ENCODE data around the gene PRKACG.
A peak's percentile ranks its signal among the peaks of the same experiment; 100 is the strongest.

Gene PRKACG

GRCh38 chr9:68979538-68980314, 34.2 kb downstream of the PRKACG start:
- peak; percentile 63 for DNase-seq

- DNase-seq = no peak
Observed at GRCh38 chr9:68978501-68978900, 35.4 kb downstream of the PRKACG start.

DNA sequence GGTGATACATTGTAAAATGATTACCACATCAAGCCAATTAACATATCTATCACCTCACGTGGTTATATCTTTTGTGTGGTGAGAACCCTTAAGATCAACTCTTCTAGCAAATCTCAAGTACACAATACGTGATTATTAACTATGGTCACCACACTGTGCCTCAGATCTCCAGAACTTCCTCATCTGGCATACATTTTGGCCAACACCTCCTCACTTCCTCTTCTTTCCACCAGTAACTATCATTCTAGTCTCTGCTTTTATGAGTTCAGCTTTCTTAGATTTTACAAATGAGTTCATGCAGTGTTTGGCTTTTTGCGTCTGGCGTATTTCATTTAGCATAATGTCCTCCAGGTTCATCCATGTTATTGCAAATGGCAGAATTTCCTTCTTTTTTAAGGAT, 35.8 kb downstream of the PRKACG start:
- DNase-seq = no peak

- no peak for DNase-seq
Observed at GRCh38 chr9:68975365-68976043, 38.4 kb downstream of the PRKACG start.

DNA sequence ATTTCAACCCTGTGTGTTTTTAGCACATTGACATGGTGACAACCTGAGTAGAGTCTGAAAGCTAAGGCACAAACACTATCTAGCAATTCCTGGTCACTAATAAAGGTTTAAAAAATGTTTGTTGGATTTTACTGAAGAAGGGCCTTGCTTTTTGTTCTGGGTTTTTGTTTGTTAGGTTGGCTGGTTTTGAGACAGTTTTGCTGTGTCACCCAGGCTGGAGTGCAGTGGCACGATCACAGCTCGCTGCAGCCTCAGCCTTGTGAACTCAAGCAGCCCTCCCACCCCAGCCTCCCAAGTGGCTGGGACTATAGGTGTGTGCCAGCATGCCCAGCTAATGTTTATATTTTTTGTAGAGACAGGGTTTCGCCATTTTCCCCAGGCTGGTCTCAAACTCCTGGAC, 39.0 kb downstream of the PRKACG start:
- no peak for DNase-seq

DNA sequence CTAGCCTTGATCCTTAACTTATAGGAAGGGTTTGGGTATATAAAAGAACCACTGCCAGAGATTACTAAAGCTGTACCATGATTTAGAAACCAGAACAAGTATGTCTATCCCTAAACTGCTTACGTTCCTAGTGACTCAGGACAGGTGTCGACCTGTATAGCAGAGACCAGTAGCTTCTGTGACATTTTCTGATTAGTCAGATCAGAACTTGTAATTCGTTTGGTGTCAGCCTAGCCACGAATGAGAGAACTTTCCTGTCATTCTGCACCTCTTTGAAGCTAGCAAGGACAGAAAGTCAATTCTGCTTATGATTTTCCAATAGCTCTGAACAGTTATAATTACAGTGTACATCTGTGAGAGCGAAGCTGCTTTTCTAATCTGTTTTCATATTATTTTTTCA, 39.5 kb downstream of the PRKACG start:
- DNase-seq = no peak

DNA sequence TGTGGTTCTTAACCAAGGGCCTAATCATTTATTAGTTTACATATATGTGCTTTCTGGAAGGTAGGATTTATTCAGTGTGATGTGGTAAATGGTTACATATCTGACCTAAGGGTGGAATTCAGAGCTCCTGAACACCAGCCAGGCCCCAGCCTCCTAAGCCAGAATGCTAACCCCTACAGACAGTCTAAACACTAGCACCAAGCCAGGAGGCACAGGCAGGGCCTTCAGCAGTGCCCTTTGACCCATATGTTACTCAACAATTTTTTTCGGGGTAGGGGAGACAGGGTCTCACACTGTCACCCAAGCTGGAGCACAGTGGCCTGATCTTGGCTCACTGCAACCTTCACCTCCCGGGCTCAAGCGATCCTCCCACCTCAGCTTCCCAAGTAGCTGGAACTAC, 40.3 kb downstream of the PRKACG start:
- DNase-seq = no peak

DNA sequence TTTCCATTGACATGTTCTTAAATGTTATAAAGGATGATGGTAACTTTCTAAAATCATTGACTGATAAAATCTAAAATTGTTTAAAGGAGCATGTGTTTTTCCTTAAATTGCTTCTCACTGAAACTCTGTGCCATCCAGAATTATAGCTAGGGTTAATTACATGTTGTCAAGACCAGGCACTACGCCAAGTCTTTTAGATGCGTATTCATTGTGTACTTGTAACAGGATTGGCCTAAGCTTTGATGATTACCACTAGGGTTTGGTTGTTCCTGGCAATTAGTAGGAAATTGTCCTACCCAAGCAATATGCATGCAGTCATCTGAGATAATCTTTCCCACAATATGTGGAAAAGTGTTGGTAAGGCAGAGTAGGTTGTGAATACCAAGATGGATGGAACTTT, 43.8 kb downstream of the PRKACG start:
- no peak for DNase-seq

- no peak for DNase-seq
Observed at GRCh38 chr9:68969538-68969937, 44.4 kb downstream of the PRKACG start.

- no peak for DNase-seq
Observed at GRCh38 chr9:68967800-68968199, 46.1 kb downstream of the PRKACG start.

DNA sequence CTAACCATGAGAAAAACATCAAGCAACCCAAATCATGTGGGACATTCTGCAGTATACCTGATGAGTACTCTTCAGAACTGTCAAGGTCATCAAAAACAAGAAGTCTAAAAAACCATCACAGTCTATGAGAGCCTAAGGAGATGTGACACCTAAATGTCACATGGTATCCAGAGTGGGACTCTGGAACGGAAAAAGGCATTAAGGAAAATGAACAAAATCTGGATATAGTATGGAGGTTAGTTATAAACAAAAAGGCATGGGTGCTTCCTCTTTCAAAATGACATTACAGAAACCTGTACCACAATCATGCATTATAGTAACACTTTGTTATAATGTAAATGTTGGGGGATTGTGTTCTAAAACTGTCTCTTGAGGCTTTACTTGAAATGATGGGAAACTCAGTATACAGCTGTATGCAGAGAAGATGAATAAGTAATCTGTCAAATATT, 47.4 kb downstream of the PRKACG start:
- DNase-seq = no peak

- DNase-seq = no peak
Observed at GRCh38 chr9:68964765-68965164, 49.1 kb downstream of the PRKACG start.

DNA sequence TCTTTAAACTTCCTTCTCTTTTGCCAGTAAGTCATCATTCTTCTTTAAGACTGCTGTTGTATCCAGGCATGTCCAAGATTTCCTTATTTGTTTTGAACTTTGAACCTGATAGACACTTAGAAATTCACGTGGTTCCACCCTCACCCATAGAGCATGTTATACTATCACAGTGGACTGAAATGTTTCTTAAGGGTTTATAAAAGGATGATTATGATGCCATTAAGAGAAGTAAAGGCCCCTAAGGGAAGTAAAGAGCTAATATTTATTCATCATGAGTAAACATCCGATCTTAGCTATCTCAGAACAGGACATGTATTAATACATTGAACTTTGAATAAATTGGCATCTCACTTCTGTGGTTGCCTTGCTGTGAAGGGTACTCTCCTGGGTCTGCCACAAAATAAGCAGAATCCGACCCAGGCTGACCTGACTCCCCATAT, 49.8 kb downstream of the PRKACG start:
- DNase-seq = no peak

DNA sequence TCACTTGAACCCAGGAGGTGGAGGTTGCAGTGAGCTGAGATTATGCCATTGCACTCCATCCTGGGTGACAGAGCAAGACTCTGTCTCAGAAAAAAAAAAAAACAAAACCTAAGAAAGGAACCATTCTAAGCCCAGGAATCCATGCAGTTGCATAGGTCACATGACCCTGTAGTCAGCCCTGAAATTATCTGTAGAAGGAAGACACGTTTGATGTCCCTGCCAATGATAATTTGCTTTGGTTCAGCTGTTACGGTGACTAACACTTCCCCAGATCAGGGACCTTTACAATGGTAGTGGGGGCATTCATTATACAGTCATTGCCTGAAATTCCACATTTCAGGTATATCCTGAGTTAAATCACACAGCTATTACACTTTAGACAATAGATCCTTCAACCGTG, 50.5 kb downstream of the PRKACG start:
- DNase-seq = no peak
